IMR-90 (cell line): ENCODE data around the gene REXO1. TPM values are rescaled to one million over a fixed set of nuclear protein-coding genes. Genes with fewer than 3 reads are reported as not detected.
A peak's percentile ranks its signal among the peaks of the same experiment; 100 is the strongest.

Source experiments
- ATAC-seq: fragments of 200-7000 bp; cut with Tn5 transposase; 2 replicates; pipeline ENCODE4 v1.9.1; 2020; ENCODE audit warnings: low read depth, mild to moderate bottlenecking, moderate library complexity
- BruUV-seq: library from RNA; stranded (reverse); fragments of 400-500 nt; replicated peaks from 2 replicates; lab custom pipeline; 2021; lab: Mats Ljungman, UMichigan
- CTCF ChIA-PET: fragments of 300-600 bp; formaldehyde crosslinking; extraction: SDS; loops from one replicate; lab custom pipeline; 2021; ENCODE audit warnings: antibody characterized with exemption; lab: Yijun Ruan, JAX
- POLR2A ChIA-PET: fragments of 300-600 bp; sonication (Branson Sonifier 250); formaldehyde crosslinking; loops from one replicate; lab custom pipeline; 2022; ENCODE audit warnings: antibody characterized with exemption; ENCODE audit not compliant: unreplicated experiment; lab: Charles Lee
- DNase-seq: peaks from one replicate; pipeline ENCODE4 v3.0.0; 2013
- H2AFZ ChIP-seq: replicated peaks from 2 replicates; pipeline ENCODE3; 2013; ENCODE audit warnings: low read length, mild to moderate bottlenecking; ENCODE audit not compliant: poor library complexity
- H2AK5ac ChIP-seq: 2 replicates; pipeline ENCODE4 v1.6.1; 2013; ENCODE audit warnings: low read depth, low read length, inconsistent platforms
- H2AK9ac ChIP-seq: replicated peaks from 2 replicates; pipeline ENCODE3; 2013; ENCODE audit warnings: mild to moderate bottlenecking, low read depth, low read length, moderate library complexity; ENCODE audit not compliant: poor library complexity
- H2BK120ac ChIP-seq: 2 replicates; pipeline ENCODE4 v1.6.1; 2013; ENCODE audit warnings: low read depth, low read length, inconsistent platforms
- H2BK15ac ChIP-seq: 3 replicates; pipeline ENCODE4 v1.6.1; 2013; ENCODE audit warnings: low read depth, low read length, inconsistent platforms
- H2BK20ac ChIP-seq: 2 replicates; pipeline ENCODE4 v1.6.1; 2013; ENCODE audit warnings: low read depth, mild to moderate bottlenecking, inconsistent platforms, low read length, moderate library complexity
- H2BK5ac ChIP-seq: 2 replicates; pipeline ENCODE4 v1.6.1; 2013; ENCODE audit warnings: mild to moderate bottlenecking, low read depth, low read length, inconsistent platforms; ENCODE audit not compliant: poor library complexity, severe bottlenecking
- H3K14ac ChIP-seq: replicated peaks from 2 replicates; pipeline ENCODE4 v1.6.1; 2013; ENCODE audit warnings: low read depth, low read length, inconsistent platforms
- H3K18ac ChIP-seq: 2 replicates; pipeline ENCODE4 v1.6.1; 2013; ENCODE audit warnings: low read depth, low read length, control low read depth
- H3K23ac ChIP-seq: 2 replicates; pipeline ENCODE4 v1.6.1; 2013; ENCODE audit warnings: low read depth, low read length, inconsistent platforms
- H3K27ac ChIP-seq: 2 replicates; pipeline ENCODE4 v1.5.1; 2013; ENCODE audit warnings: mild to moderate bottlenecking, control low read depth, low read length; ENCODE audit not compliant: insufficient read depth
- H3K27me3 ChIP-seq: 2 replicates; pipeline ENCODE4 v1.6.1; 2013; ENCODE audit warnings: low read length; ENCODE audit not compliant: control insufficient read depth, insufficient read depth
- H3K36me3 ChIP-seq: 2 replicates; pipeline ENCODE4 v1.6.1; 2013; ENCODE audit warnings: low read length, mixed read lengths; ENCODE audit not compliant: control insufficient read depth, insufficient read depth
- H3K4ac ChIP-seq: 2 replicates; pipeline ENCODE4 v1.6.1; 2013; ENCODE audit warnings: low read depth, low read length, inconsistent platforms
- H3K4me1 ChIP-seq: 2 replicates; pipeline ENCODE4 v1.6.1; 2013; ENCODE audit warnings: low read length, mixed read lengths; ENCODE audit not compliant: control insufficient read depth, insufficient read depth
- H3K4me2 ChIP-seq: 2 replicates; pipeline ENCODE4 v1.6.1; 2013; ENCODE audit warnings: low read depth, mild to moderate bottlenecking, control low read depth, low read length, moderate library complexity
- H3K4me3 ChIP-seq: 2 replicates; pipeline ENCODE4 v1.5.1; 2013; ENCODE audit warnings: low read depth, mild to moderate bottlenecking, control low read depth, low read length, moderate library complexity; ENCODE audit not compliant: insufficient read depth
- H3K56ac ChIP-seq: 2 replicates; pipeline ENCODE4 v1.6.1; 2013; ENCODE audit warnings: low read length, inconsistent platforms; ENCODE audit not compliant: insufficient read depth; ENCODE audit errors: extremely low read depth
- H3K79me1 ChIP-seq, 2 experiments: 2 replicates each; pipeline ENCODE4 v1.6.1; 2013; ENCODE audit warnings: low read length in 2 of 2, inconsistent platforms in 1 of 2, low read depth in 1 of 2
- H3K9ac ChIP-seq: 2 replicates; pipeline ENCODE4 v1.6.1; 2013; ENCODE audit warnings: low read depth, low read length, control low read depth
- H3K9me1 ChIP-seq: 2 replicates; pipeline ENCODE4 v1.6.1; 2013; ENCODE audit warnings: low read length, inconsistent platforms; ENCODE audit not compliant: insufficient read depth
- H3K9me3 ChIP-seq: 2 replicates; pipeline ENCODE4 v1.6.1; 2013; ENCODE audit warnings: low read length; ENCODE audit not compliant: control insufficient read depth, insufficient read depth
- H4K20me1 ChIP-seq: 2 replicates; pipeline ENCODE4 v1.6.1; 2013; ENCODE audit warnings: low read length, inconsistent platforms; ENCODE audit not compliant: insufficient read depth
- H4K5ac ChIP-seq: 2 replicates; pipeline ENCODE4 v1.6.1; 2013; ENCODE audit warnings: mild to moderate bottlenecking, low read depth, low read length, control low read depth
- H4K8ac ChIP-seq, 2 experiments: 2 replicates each; pipeline ENCODE4 v1.6.1; 2013; ENCODE audit warnings: low read depth in 2 of 2, low read length in 2 of 2, control low read depth in 1 of 2, inconsistent platforms in 1 of 2
- H4K91ac ChIP-seq: 2 replicates; pipeline ENCODE4 v1.6.1; 2013; ENCODE audit warnings: low read depth, low read length, inconsistent platforms; ENCODE audit not compliant: insufficient read depth
- BHLHE40 ChIP-seq: fragments of 150-350 bp; IDR thresholded peaks from 2 replicates; pipeline ENCODE4 v1.6.1; 2016; ENCODE audit warnings: mild to moderate bottlenecking, low read depth, low read length
- CEBPB ChIP-seq: IDR thresholded peaks from 2 replicates; pipeline ENCODE4 v1.6.1; 2012; ENCODE audit warnings: low read depth, low read length, improper control_type of control experiment
- CHD1 ChIP-seq: IDR thresholded peaks from 2 replicates; pipeline ENCODE4 v1.6.1; 2012; ENCODE audit warnings: low read depth, low read length, improper control_type of control experiment
- CTCF ChIP-seq: conservative IDR thresholded peaks from 2 replicates; pipeline ENCODE4 v1.5.1; 2012; ENCODE audit warnings: mild to moderate bottlenecking, low read depth, low read length, improper control_type of control experiment
- FOS ChIP-seq: fragments of 150-350 bp; IDR thresholded peaks from 2 replicates; pipeline ENCODE4 v1.6.1; 2016; ENCODE audit warnings: low read depth, low read length
- MAFK ChIP-seq: IDR thresholded peaks from 2 replicates; pipeline ENCODE4 v1.6.1; 2012; ENCODE audit warnings: low read depth, low read length, improper control_type of control experiment
- MAZ ChIP-seq: IDR thresholded peaks from 2 replicates; pipeline ENCODE4 v1.6.1; 2012; ENCODE audit warnings: low read depth, mild to moderate bottlenecking, low read length, improper control_type of control experiment, moderate library complexity, borderline replicate concordance
- MXI1 ChIP-seq: IDR thresholded peaks from 2 replicates; pipeline ENCODE4 v1.6.1; 2012; ENCODE audit warnings: low read depth, mild to moderate bottlenecking, low read length, moderate library complexity, borderline replicate concordance
- NFE2L2 ChIP-seq: fragments of 150-350 bp; IDR thresholded peaks from 2 replicates; pipeline ENCODE4 v1.6.1; 2016; ENCODE audit warnings: low read depth, mild to moderate bottlenecking, low read length
- POLR2A ChIP-seq: IDR thresholded peaks from 2 replicates; pipeline ENCODE4 v1.6.1; 2012; ENCODE audit warnings: mild to moderate bottlenecking, low read depth, low read length
- RAD21 ChIP-seq: IDR thresholded peaks from 2 replicates; pipeline ENCODE4 v1.6.1; 2012; ENCODE audit warnings: low read length, improper control_type of control experiment
- RCOR1 ChIP-seq: IDR thresholded peaks from 2 replicates; pipeline ENCODE4 v1.6.1; 2012; ENCODE audit warnings: mild to moderate bottlenecking, low read length, improper control_type of control experiment; ENCODE audit not compliant: insufficient replicate concordance
- RFX5 ChIP-seq: IDR thresholded peaks from 2 replicates; pipeline ENCODE4 v1.8.0; 2012; ENCODE audit warnings: low read depth, mild to moderate bottlenecking, low read length, moderate library complexity
- SMC3 ChIP-seq: fragments of 150-350 bp; IDR thresholded peaks from 2 replicates; pipeline ENCODE4 v1.6.1; 2016; ENCODE audit warnings: low read depth, mild to moderate bottlenecking, antibody characterized with exemption, low read length, moderate library complexity
- USF2 ChIP-seq: fragments of 150-350 bp; IDR thresholded peaks from 2 replicates; pipeline ENCODE4 v1.6.1; 2017; ENCODE audit warnings: mild to moderate bottlenecking, antibody characterized with exemption, low read length, low read depth
- WGBS, 2 experiments: methylation state at CpG; one replicate each; pipeline versions ENCODE4 v1.1.5 to v1.1.7; 2013; ENCODE audit warnings: missing lambda C conversion rate in 2 of 2; ENCODE audit not compliant: insufficient read length in 1 of 2; ENCODE audit errors: extremely low coverage in 2 of 2; 5-methylcytosine and 5-hydroxymethylcytosine counted together
- dilution Hi-C: fragments of 300-500 bp; cut with HindIII; formaldehyde crosslinking; loops from one replicate; pipeline ENCODE4 v1.14.3; 2018; ENCODE audit warnings: low sequenced_read_pairs; ENCODE audit not compliant: unreplicated experiment
- in situ Hi-C: fragments of 300-500 bp; cut with MboI; formaldehyde crosslinking; loops from 3 replicates; pipeline ENCODE4 v1.14.3; 2019; ENCODE audit warnings: low sequenced_read_pairs, inconsistent platforms, mixed read lengths
- intact Hi-C: fragments of 100-400 bp; cut with micrococcal nuclease; formaldehyde crosslinking; loops from 2 replicates; pipeline ENCODE4 v1.10.0; 2022
- polyA plus RNA-seq, 3 experiments: library from polyadenylated mRNA; depleted of rRNA; stranded (reverse); fragments of >200 nt; gene quantifications; 2 replicates each; pipeline ENCODE4 v1.2.3, GENCODE V29; 2012; ENCODE audit warnings: low replicate concordance in 1 of 3
- total RNA-seq: library from RNA; depleted of rRNA; stranded (reverse); fragments of >200 nt; gene quantifications from 2 replicates; pipeline ENCODE4 v1.2.3, GENCODE V29; 2012

Gene REXO1
- total and polyA plus RNA-seq, 2 of the 4 experiments (the other 2 are of a cell fraction): 1.4 to 63.7 TPM

GRCh38 chr19:1814833-1815604 lies 33.3 kb downstream of the REXO1 start:
- POLR2A ChIA-PET: no interaction called here
- H3K27me3 ChIP-seq: no peaks in the 10 kb centered on the region
- TF ChIP-seq RCOR1: no peak
- TF ChIP-seq RFX5: no peak
- TF ChIP-seq CHD1: no peak
- no peak for TF ChIP-seq RAD21
- TF ChIP-seq POLR2A: no peak
- no peak for TF ChIP-seq FOS
- no peak for TF ChIP-seq CEBPB
- TF ChIP-seq CTCF: no peak
- no peak for TF ChIP-seq MXI1
- no peak for TF ChIP-seq MAZ
- TF ChIP-seq NFE2L2: no peak
- TF ChIP-seq SMC3: no peak
- TF ChIP-seq MAFK: no peak
- no peak for TF ChIP-seq BHLHE40
- no peak for TF ChIP-seq USF2

More at GRCh38 chr19:1814833-1815604, 33.3 kb downstream of the REXO1 start:
- Histone ChIP-seq H4K8ac (no peak overlapping the region), H2BK20ac (no peak overlapping the region), H3K4me3 (no peak overlapping the region), H3K23ac (no peak overlapping the region), H2AK9ac (peak overlapping the region; percentile 31), H2AK5ac (no peak overlapping the region), H3K9me3 (no peaks in the 10 kb centered on the region), H3K9me1 (peaks cover 4% of the 10 kb centered on the region; the same call in 1 of the 2 replicates), H3K27ac (no peak overlapping the region), H4K91ac (no peak overlapping the region), H4K20me1 (no peaks in the 10 kb centered on the region; the same call in 1 of the 2 replicates), H2BK120ac (no peak overlapping the region), H3K18ac (no peak overlapping the region), H3K4ac (no peak overlapping the region), H2BK15ac (no peak overlapping the region), H3K79me1 (peaks cover 0 to 9% of the 10 kb centered on the region in 2 experiments; a peak in 2 of 4 replicates), H3K56ac (no peak overlapping the region), H2AFZ (no peak overlapping the region), H3K14ac (no peak overlapping the region), H3K4me2 (no peak overlapping the region), H3K36me3 (peaks cover 34% of the 10 kb centered on the region), H3K4me1 (peaks cover 8% of the 10 kb centered on the region), H4K5ac (no peak overlapping the region), H3K9ac (no peak overlapping the region), H2BK5ac (no peak overlapping the region)
- intact Hi-C loops: no loop called here
- WGBS, 2 experiments: 98% methylated on average over 8 of the region's 26 CpGs; no CpG with 5 or more reads in 1 of the 2 experiments
- no peak for DNase-seq
- ATAC-seq: no peak
- dilution Hi-C loops: no loop called here
- in situ Hi-C loops: no loop called here
- CTCF ChIA-PET: no interaction called here
- no TSS peak for BruUV-seq
